Measurements from ENCODE around the gene TUNAR. TPM values are rescaled to one million over a fixed set of nuclear protein-coding genes. Genes with fewer than 3 reads are reported as not detected.

The TUNAR gene
- total RNA-seq, 2 experiments from 2014 or later: not detected

DNA sequence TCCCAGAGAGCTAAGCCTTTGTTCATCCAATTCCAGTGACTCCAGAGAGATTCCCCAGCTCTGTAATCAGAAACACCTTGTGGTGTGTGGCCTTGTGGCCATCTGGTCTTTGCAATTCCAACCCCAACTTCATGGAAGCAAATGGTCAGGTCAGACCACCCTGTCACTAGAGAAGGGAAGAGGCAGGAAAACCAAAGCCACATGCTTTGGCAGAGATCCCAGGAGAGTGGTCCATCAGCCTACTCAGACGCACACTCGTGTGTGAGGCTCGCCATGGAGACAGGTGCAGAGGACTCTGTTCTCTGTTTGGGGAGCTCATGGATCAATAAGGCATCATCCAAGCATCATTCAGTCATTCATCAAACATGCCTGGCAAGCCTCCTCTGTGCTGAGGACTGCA, 46.2 kb upstream of the TUNAR start:
- intact Hi-C loops (cut with DNase I, micrococcal nuclease): no loop called here
- Histone ChIP-seq H3K9me3 (ENCODE audit: control insufficient read depth in 1 of 2, insufficient read depth in 1 of 2, low read length in 2 of 2) (peaks cover 0 to 15% of the 10 kb centered on the region in 2 experiments), H3K27ac (ENCODE audit: low read depth in 1 of 2, low read length in 2 of 2) (no peak overlapping the region), H3K27me3 (ENCODE audit: control insufficient read depth in 1 of 2, insufficient read depth in 2 of 2, low read length in 2 of 2) (peaks cover 5 to 9% of the 10 kb centered on the region in 2 experiments), H3K4me1 (ENCODE audit: insufficient read depth, low read length) (no peaks in the 10 kb centered on the region), H3K4me3 (ENCODE audit: low read length) (no peak overlapping the region), H3K36me3 (ENCODE audit: insufficient read depth, low read length) (no peaks in the 10 kb centered on the region)
- TF ChIP-seq CTCF (IDR thresholded peaks at IDR 0.05): no peak
- ChIA-PET POLR2A (no interaction called here), CTCF (no interaction called here)
- no peaks in the 10 kb centered on the region for H3K36me3 Mint-ChIP-seq (ENCODE audit: low read depth)
- H3K9me3 Mint-ChIP-seq: no peaks in the 10 kb centered on the region
- peaks cover 67% of the 10 kb centered on the region for H3K27me3 Mint-ChIP-seq
- H3K4me1 Mint-ChIP-seq (ENCODE audit: low read depth): peaks cover 5% of the 10 kb centered on the region
- H3K4me3 Mint-ChIP-seq: no peak overlapping the region
- ATAC-seq (ENCODE audit: poor library complexity) (no peak), DNase-seq (no peak)
- H3K27ac Mint-ChIP-seq: no peak overlapping the region

- Mint-ChIP-seq H3K36me3 (ENCODE audit: low read depth) (no peaks in the 10 kb centered on the region), H3K27me3 (peaks cover 67% of the 10 kb centered on the region), H3K4me1 (ENCODE audit: low read depth) (peaks cover 5% of the 10 kb centered on the region), H3K9me3 (no peaks in the 10 kb centered on the region), H3K4me3 (no peak overlapping the region), H3K27ac (no peak overlapping the region)
- TF ChIP-seq CTCF (IDR thresholded peaks at IDR 0.05): no peak
- Histone ChIP-seq H3K27me3 (ENCODE audit: control insufficient read depth in 1 of 2, insufficient read depth in 2 of 2, low read length in 2 of 2) (peaks cover 5% of the 10 kb centered on the region in 2 experiments), H3K36me3 (ENCODE audit: insufficient read depth, low read length) (no peaks in the 10 kb centered on the region), H3K27ac (ENCODE audit: low read depth in 1 of 2, low read length in 2 of 2) (no peak overlapping the region), H3K4me1 (ENCODE audit: insufficient read depth, low read length) (no peaks in the 10 kb centered on the region), H3K9me3 (ENCODE audit: control insufficient read depth in 1 of 2, insufficient read depth in 1 of 2, low read length in 2 of 2) (peaks cover 0 to 15% of the 10 kb centered on the region in 2 experiments), H3K4me3 (ENCODE audit: low read length) (no peak overlapping the region)
- ATAC-seq (ENCODE audit: poor library complexity) (no peak), DNase-seq (no peak)
- ChIA-PET CTCF (no interaction called here), POLR2A (no interaction called here)
- intact Hi-C loops (cut with DNase I, micrococcal nuclease): no loop called here
Measured at GRCh38 chr14:95831041-95831440, 45.6 kb upstream of the TUNAR start.

GRCh38 chr14:95831468-95831867, 45.2 kb upstream of the TUNAR start:
- Mint-ChIP-seq H3K27me3 (peaks cover 64% of the 10 kb centered on the region), H3K36me3 (ENCODE audit: low read depth) (no peaks in the 10 kb centered on the region), H3K27ac (no peak overlapping the region), H3K4me3 (no peak overlapping the region), H3K9me3 (no peaks in the 10 kb centered on the region), H3K4me1 (ENCODE audit: low read depth) (peaks cover 5% of the 10 kb centered on the region)
- TF ChIP-seq CTCF (IDR thresholded peaks at IDR 0.05): no peak
- no peak overlapping the region for H3K4me3 ChIP-seq (ENCODE audit: low read length)
- no peaks in the 10 kb centered on the region for H3K36me3 ChIP-seq (ENCODE audit: insufficient read depth, low read length)
- ChIA-PET CTCF (no interaction called here), POLR2A (no interaction called here)
- ATAC-seq (ENCODE audit: poor library complexity) (no peak), DNase-seq (no peak)
- peaks cover 5% of the 10 kb centered on the region in 2 experiments for H3K27me3 ChIP-seq (ENCODE audit: control insufficient read depth in 1 of 2, insufficient read depth in 2 of 2, low read length in 2 of 2)
- peaks cover 0 to 15% of the 10 kb centered on the region in 2 experiments for H3K9me3 ChIP-seq (ENCODE audit: control insufficient read depth in 1 of 2, insufficient read depth in 1 of 2, low read length in 2 of 2)
- no peaks in the 10 kb centered on the region for H3K4me1 ChIP-seq (ENCODE audit: insufficient read depth, low read length)
- intact Hi-C loops (cut with DNase I, micrococcal nuclease): no loop called here
- H3K27ac ChIP-seq (ENCODE audit: low read depth in 1 of 2, low read length in 2 of 2): no peak overlapping the region

All from CD4-positive, alpha-beta T cell (primary cell).